Progenitor cell of endocrine pancreas (in vitro differentiated cells): ENCODE results near the gene FAM177B. TPM values are rescaled to one million over a fixed set of nuclear protein-coding genes. Genes with fewer than 3 reads are reported as not detected.

ENCODE experiments used
- DNase-seq: peaks from one replicate; pipeline ENCODE4 v3.0.0; 2021; ENCODE audit warnings: low spot score; ENCODE audit not compliant: unreplicated experiment
- H3K27ac Mint-ChIP-seq: 2 replicates; pipeline ENCODE4 v1.8.0; 2021; ENCODE audit warnings: mild to moderate bottlenecking, moderate library complexity, mixed read lengths
- H3K27me3 Mint-ChIP-seq: 2 replicates; pipeline ENCODE4 v1.8.0; 2021; ENCODE audit warnings: mixed read lengths
- H3K36me3 Mint-ChIP-seq: 2 replicates; pipeline ENCODE4 v1.8.0; 2022; ENCODE audit warnings: mixed read lengths; ENCODE audit not compliant: insufficient read depth
- H3K4me1 Mint-ChIP-seq: 2 replicates; pipeline ENCODE4 v1.8.0; 2021; ENCODE audit warnings: low read depth, mixed read lengths
- H3K4me3 Mint-ChIP-seq: 2 replicates; pipeline ENCODE4 v1.8.0; 2021; ENCODE audit warnings: low read depth, mild to moderate bottlenecking, moderate library complexity, mixed read lengths
- H3K9me3 Mint-ChIP-seq: 2 replicates; pipeline ENCODE4 v1.8.0; 2021; ENCODE audit warnings: low read depth, mixed read lengths
- total RNA-seq: library from RNA; stranded (reverse); gene quantifications from 2 replicates; pipeline ENCODE4 v1.2.1, GENCODE V29; 2021
- TF ChIP-seq, protein P1 (sequence below): fragments of 200-600 bp; sonication (generic); IDR thresholded peaks from one replicate; pipeline ENCODE4 v1.5.0; 2021; ENCODE audit warnings: antibody characterized with exemption, mild to moderate bottlenecking; ENCODE audit not compliant: unreplicated experiment

FAM177B gene
- total RNA-seq, 1 donor from 2014 or later, result not detected

DNA sequence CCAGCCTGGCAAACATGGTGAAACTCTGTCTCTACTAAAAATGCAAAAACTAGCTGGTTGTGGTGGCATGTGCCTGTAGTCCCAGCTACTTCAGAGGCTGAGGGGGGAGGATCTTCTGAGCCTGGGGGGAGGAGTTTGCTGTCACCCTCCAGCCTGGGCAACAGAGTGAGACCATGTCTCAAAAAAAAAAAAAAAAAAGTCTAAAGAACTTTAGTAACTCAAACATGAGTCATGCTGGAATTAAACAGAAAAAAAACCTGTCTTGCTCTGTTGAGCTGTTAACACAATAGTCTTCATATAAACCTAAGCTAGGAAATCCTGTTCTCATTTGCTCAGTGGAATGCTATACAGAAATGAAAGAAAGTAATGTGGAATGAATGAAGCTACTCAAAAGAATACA, 61.1 kb downstream of the FAM177B start:
- Mint-ChIP-seq H3K9me3 (no peaks in the 10 kb centered on the region), H3K27ac (peak overlapping the region; percentile 21), H3K4me1 (peaks cover 22% of the 10 kb centered on the region), H3K36me3 (no peaks in the 10 kb centered on the region), H3K4me3 (no peak overlapping the region), H3K27me3 (no peaks in the 10 kb centered on the region)
- TF ChIP-seq, protein P1, sequence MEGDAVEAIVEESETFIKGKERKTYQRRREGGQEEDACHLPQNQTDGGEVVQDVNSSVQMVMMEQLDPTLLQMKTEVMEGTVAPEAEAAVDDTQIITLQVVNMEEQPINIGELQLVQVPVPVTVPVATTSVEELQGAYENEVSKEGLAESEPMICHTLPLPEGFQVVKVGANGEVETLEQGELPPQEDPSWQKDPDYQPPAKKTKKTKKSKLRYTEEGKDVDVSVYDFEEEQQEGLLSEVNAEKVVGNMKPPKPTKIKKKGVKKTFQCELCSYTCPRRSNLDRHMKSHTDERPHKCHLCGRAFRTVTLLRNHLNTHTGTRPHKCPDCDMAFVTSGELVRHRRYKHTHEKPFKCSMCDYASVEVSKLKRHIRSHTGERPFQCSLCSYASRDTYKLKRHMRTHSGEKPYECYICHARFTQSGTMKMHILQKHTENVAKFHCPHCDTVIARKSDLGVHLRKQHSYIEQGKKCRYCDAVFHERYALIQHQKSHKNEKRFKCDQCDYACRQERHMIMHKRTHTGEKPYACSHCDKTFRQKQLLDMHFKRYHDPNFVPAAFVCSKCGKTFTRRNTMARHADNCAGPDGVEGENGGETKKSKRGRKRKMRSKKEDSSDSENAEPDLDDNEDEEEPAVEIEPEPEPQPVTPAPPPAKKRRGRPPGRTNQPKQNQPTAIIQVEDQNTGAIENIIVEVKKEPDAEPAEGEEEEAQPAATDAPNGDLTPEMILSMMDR, result no peak
- DNase-seq, result no peak

DNA sequence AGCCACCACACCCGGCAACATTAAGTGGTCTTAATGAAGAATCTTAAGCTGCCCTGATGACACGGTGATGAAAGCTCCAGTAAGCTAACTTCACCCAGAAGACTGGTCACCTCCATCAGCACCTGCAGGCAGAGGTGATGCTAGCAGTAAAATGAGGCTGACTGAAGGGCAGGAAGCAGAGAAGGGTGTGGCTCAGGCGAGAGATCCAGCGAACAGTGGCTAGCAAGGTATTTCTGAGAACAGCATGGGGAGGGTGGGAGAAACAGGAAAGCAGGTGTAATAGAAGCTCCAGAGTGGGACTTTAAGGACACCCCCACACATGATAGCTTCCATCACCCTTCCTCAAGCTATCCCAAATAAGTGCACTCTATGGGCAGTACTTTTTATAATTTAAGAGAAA, 62.0 kb downstream of the FAM177B start:
- H3K4me3 Mint-ChIP-seq, result no peak overlapping the region
- H3K27me3 Mint-ChIP-seq, result no peaks in the 10 kb centered on the region
- no peaks in the 10 kb centered on the region for H3K36me3 Mint-ChIP-seq
- DNase-seq, result no peak
- H3K27ac Mint-ChIP-seq, result no peak overlapping the region
- TF ChIP-seq, protein P1, result no peak
- H3K9me3 Mint-ChIP-seq, result no peaks in the 10 kb centered on the region
- peaks cover 24% of the 10 kb centered on the region for H3K4me1 Mint-ChIP-seq

Other genes with a start within 250 kb of the FAM177B start
- 0.27 and 0.57 TPM in 2 replicates for gene HHIPL2, start 189.1 kb upstream of the FAM177B start, total RNA-seq
- 19.7 and 20.7 TPM in 2 replicates for gene TAF1A, start 147.3 kb upstream of the FAM177B start, total RNA-seq
- 67.1 and 68.6 TPM in 2 replicates for gene MIA3, start 119.1 kb upstream of the FAM177B start, total RNA-seq
- 57.8 and 62.3 TPM in 2 replicates for gene AIDA, start 24.7 kb upstream of the FAM177B start, total RNA-seq
- gene BROX, start 24.6 kb upstream of the FAM177B start, total RNA-seq, result 27.5 and 28.0 TPM in 2 replicates
- gene DISP1, start 77.8 kb downstream of the FAM177B start, total RNA-seq, result 9.1 and 9.3 TPM in 2 replicates